Transverse colon (tissue), 4 donors: ENCODE results near the gene CAGE1. TPM values are rescaled to one million over a fixed set of nuclear protein-coding genes. Genes with fewer than 3 reads are reported as not detected.
"Not testable (repeated sequence)": the region's sequence is repeated elsewhere in the genome, so short reads cannot be mapped to it uniquely, and the experiment has no call there.

Experiments
- DNase-seq: peaks from one replicate; pipeline ENCODE4 v3.0.0-alpha.2; 2019
- H3K27ac ChIP-seq, 4 donors: fragments of 200-600 bp; sonication (generic); 2 replicates each; pipeline ENCODE4 v1.5.1; 2016 to 2018; ENCODE audit warnings: inconsistent platforms in 4 of 4
- H3K27me3 ChIP-seq: fragments of 200-600 bp; sonication (generic); 2 replicates; pipeline ENCODE4 v1.5.1; 2017; ENCODE audit warnings: inconsistent platforms
- H3K36me3 ChIP-seq, 4 donors: fragments of 200-600 bp; sonication (generic); 2 replicates each; pipeline ENCODE4 v1.5.1; 2017 to 2019; ENCODE audit warnings: inconsistent platforms in 4 of 4
- H3K4me1 ChIP-seq, 4 donors: fragments of 200-600 bp; sonication (generic); 2 replicates each; pipeline ENCODE4 v1.5.1; 2017 to 2020; ENCODE audit warnings: inconsistent platforms in 4 of 4
- H3K4me3 ChIP-seq, 4 donors: fragments of 200-600 bp; sonication (generic); 1 replicate in 1 of 4; 2 replicates in 3 of 4; pipeline versions ENCODE4 v1.5.1 to v1.6.1; 2017 to 2019; ENCODE audit warnings: inconsistent platforms in 4 of 4
- H3K9me3 ChIP-seq, 2 donors: fragments of 200-600 bp; sonication (generic); 2 replicates each; pipeline ENCODE4 v1.5.1; 2017 to 2019; ENCODE audit warnings: inconsistent platforms in 2 of 2
- CTCF ChIP-seq, 5 experiments: fragments of 200-600 bp in 3 of 5; fragments of 450-650 bp in 2 of 5; sonication (generic) in 3 of 5; IDR thresholded peaks; 1 replicate in 2 of 5; 2 replicates in 3 of 5; pipeline ENCODE4 v1.5.1; 2016 to 2017; ENCODE audit warnings: antibody characterized with exemption in 5 of 5, inconsistent platforms in 3 of 5, mild to moderate bottlenecking in 2 of 5, moderate library complexity in 1 of 5
- EP300 ChIP-seq: sonication (generic); formaldehyde crosslinking; IDR thresholded peaks from one replicate; pipeline ENCODE4 v1.6.1; 2017; ENCODE audit warnings: antibody characterized with exemption, low read depth
- POLR2A ChIP-seq: fragments of 450-650 bp; IDR thresholded peaks from one replicate; pipeline ENCODE4 v1.6.1; 2016; ENCODE audit warnings: antibody characterized with exemption, mild to moderate bottlenecking, moderate library complexity
- POLR2AphosphoS5 ChIP-seq, 3 donors: sonication (generic); formaldehyde crosslinking; IDR thresholded peaks; one replicate each; pipeline ENCODE4 v1.6.1; 2016; ENCODE audit warnings: antibody characterized with exemption in 3 of 3
- WGBS, 2 donors: methylation state at CpG; one replicate each; pipeline ENCODE4 v1.1.5; 2018; ENCODE audit warnings: low coverage in 1 of 2; 5-methylcytosine and 5-hydroxymethylcytosine counted together
- in situ Hi-C, 4 donors: fragments of 200-750 bp; cut with MboI; loops; one replicate each; pipeline versions ENCODE4 v1.15.0 to v1.15.1; 2017; ENCODE audit warnings: low sequenced_read_pairs in 3 of 4, low pct_ligation_motif_present in 1 of 4, low pct_unique_long_range_greater_than_20kb in 1 of 4
- intact Hi-C: fragments of 100-400 bp; cut with DNase I; formaldehyde crosslinking; loops from one replicate; pipeline ENCODE4 v1.15.1; 2023; ENCODE audit warnings: low total_unique reads
- total RNA-seq, 4 donors: library from RNA; depleted of rRNA; stranded (reverse); fragments of >200 nt; gene quantifications; one replicate each; pipeline ENCODE4 v1.1.0, GENCODE V29; 2016

CAGE1 gene
- total RNA-seq, 4 donors from 2014 or later, result not detected

- Histone ChIP-seq H3K9me3 (no peaks in the 10 kb centered on the region), H3K36me3 (no peaks in the 10 kb centered on the region), H3K27me3 (no peaks in the 10 kb centered on the region), H3K4me3 (no peak overlapping the region), H3K27ac (no peak overlapping the region), H3K4me1 (peaks cover 0 to 5% (median 0%) of the 10 kb centered on the region in 4 donors)
- no peak for TF ChIP-seq CTCF (IDR thresholded peaks at IDR 0.05)
- no peak for TF ChIP-seq POLR2A
- TF ChIP-seq EP300, result no peak
- TF ChIP-seq POLR2AphosphoS5 (IDR thresholded peaks at IDR 0.05), result no peak
- intact Hi-C loops, result loop anchor here (5.0 kb wide), 1 partner anchor 1836 kb away; no protein-coding TSS in a partner anchor
- no peak for DNase-seq
- WGBS, 2 donors, result 43% methylated on average over 2 to 3 of the region's 3 CpGs
- in situ Hi-C loops, result no loop called here
Observed at GRCh38 chr6:7373739-7374138, 15.8 kb downstream of the CAGE1 start.

- Histone ChIP-seq H3K27me3 (no peaks in the 10 kb centered on the region), H3K36me3 (no peaks in the 10 kb centered on the region), H3K9me3 (no peaks in the 10 kb centered on the region), H3K4me3 (no peak overlapping the region), H3K4me1 (no peaks in the 10 kb centered on the region), H3K27ac (no peak overlapping the region)
- DNase-seq, result no peak
- TF ChIP-seq CTCF (IDR thresholded peaks at IDR 0.05), result no peak
- TF ChIP-seq EP300, result no peak
- no peak for TF ChIP-seq POLR2A
- no peak for TF ChIP-seq POLR2AphosphoS5 (IDR thresholded peaks at IDR 0.05)
- intact Hi-C loops (no loop called here), in situ Hi-C loops (no loop called here)
- WGBS, 2 donors, result 77 to 81% methylated on average over 2 to 7 of the region's 7 CpGs
Observed at GRCh38 chr6:7367408-7367807, 22.1 kb downstream of the CAGE1 start.

- H3K36me3 ChIP-seq, H3K27ac ChIP-seq, intact Hi-C loops, H3K27me3 ChIP-seq, H3K4me3 ChIP-seq, H3K9me3 ChIP-seq, DNase-seq, H3K4me1 ChIP-seq, in situ Hi-C loops: not testable (repeated sequence)
- 84% methylated on average over 3 of the region's 3 CpGs; no CpG with 5 or more reads in 1 of the 2 donors for WGBS, 2 donors
Observed at GRCh38 chr6:7351916-7352315, 37.6 kb downstream of the CAGE1 start.

- in situ Hi-C loops, intact Hi-C loops: not testable (repeated sequence)
- WGBS, 2 donors, result 25 to 54% methylated on average over 1 of the region's 1 CpG
Observed at GRCh38 chr6:7350591-7350990, 39.0 kb downstream of the CAGE1 start.

GRCh38 chr6:7347551-7347997, 42.0 kb downstream of the CAGE1 start:
- in situ Hi-C loops, H3K4me1 ChIP-seq, H3K9me3 ChIP-seq, H3K4me3 ChIP-seq, H3K27me3 ChIP-seq, H3K36me3 ChIP-seq, intact Hi-C loops: not testable (repeated sequence)
- H3K27ac ChIP-seq, result peak overlapping the region in 1 of 4 donors; percentile 8
- 39% methylated on average over 2 of the region's 2 CpGs; no CpG with 5 or more reads in 1 of the 2 donors for WGBS, 2 donors
- peak; percentile 70 for DNase-seq

More at GRCh38 chr6:7350591-7350990, 39.0 kb downstream of the CAGE1 start:
- H3K4me1 ChIP-seq, DNase-seq, H3K4me3 ChIP-seq, H3K36me3 ChIP-seq, H3K27me3 ChIP-seq, H3K9me3 ChIP-seq: not testable (repeated sequence)
- H3K27ac ChIP-seq, result peak overlapping the region in 3 of 4 donors; percentile 6 to 26 (median 24)

GRCh38 chr6:7344773-7345450, 44.6 kb downstream of the CAGE1 start:
- H3K27me3 ChIP-seq, H3K4me1 ChIP-seq, H3K4me3 ChIP-seq, H3K9me3 ChIP-seq, in situ Hi-C loops, intact Hi-C loops, H3K27ac ChIP-seq, DNase-seq, H3K36me3 ChIP-seq: not testable (repeated sequence)
- WGBS, 2 donors, result 80% methylated on average over 1 to 10 of the region's 10 CpGs
